DOHH2 (cell line): Measurements from ENCODE around the gene GRPEL2.

Source experiments
- EZH2phosphoT487 ChIP-seq: fragments of 200-600 bp; sonication (generic); IDR thresholded peaks from 2 replicates; pipeline ENCODE4 v1.6.1; 2017; ENCODE audit warnings: borderline replicate concordance, mild to moderate bottlenecking, antibody characterized with exemption, low read length, moderate library complexity, mixed read lengths
- TF ChIP-seq, protein P1 (sequence below): fragments of 200-600 bp; sonication (generic); IDR thresholded peaks from one replicate; pipeline ENCODE4 v1.5.1; 2014; ENCODE audit warnings: antibody characterized with exemption, mild to moderate bottlenecking, low read depth, low read length; ENCODE audit not compliant: poor library complexity, severe bottlenecking

DNA sequence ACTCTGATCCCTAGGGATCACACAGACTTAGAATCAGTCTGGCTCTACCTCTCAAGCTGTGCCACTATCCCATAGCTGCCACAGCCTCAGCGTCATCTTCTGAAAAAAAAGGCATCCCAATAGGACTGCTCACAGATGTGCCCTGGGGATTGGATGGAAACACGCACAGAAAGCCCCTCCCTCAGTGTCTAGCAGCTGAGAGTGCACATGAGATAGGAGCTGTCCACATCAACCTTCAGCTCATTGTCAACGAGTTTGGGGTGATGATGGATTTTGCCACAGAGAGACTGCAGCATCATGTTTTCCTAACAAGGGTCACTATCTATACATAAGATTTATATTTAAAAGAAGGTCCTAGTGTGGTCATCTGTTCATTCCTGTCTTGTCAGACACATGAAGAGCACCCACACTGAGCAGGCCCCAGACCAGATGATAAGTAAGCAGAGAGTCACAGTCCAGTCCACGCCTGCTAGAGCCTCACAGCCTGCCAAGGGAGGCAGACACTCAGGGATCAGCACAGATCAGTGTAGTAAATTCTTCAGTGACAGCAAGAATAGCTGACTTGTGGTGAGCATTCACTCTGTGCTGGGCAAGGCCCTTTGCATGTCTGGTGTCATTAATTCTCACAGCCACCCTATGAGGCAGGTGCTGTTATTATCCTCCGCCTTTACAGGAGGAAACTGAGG, 47.8 kb upstream of the GRPEL2 start:
- TF ChIP-seq, protein P1, sequence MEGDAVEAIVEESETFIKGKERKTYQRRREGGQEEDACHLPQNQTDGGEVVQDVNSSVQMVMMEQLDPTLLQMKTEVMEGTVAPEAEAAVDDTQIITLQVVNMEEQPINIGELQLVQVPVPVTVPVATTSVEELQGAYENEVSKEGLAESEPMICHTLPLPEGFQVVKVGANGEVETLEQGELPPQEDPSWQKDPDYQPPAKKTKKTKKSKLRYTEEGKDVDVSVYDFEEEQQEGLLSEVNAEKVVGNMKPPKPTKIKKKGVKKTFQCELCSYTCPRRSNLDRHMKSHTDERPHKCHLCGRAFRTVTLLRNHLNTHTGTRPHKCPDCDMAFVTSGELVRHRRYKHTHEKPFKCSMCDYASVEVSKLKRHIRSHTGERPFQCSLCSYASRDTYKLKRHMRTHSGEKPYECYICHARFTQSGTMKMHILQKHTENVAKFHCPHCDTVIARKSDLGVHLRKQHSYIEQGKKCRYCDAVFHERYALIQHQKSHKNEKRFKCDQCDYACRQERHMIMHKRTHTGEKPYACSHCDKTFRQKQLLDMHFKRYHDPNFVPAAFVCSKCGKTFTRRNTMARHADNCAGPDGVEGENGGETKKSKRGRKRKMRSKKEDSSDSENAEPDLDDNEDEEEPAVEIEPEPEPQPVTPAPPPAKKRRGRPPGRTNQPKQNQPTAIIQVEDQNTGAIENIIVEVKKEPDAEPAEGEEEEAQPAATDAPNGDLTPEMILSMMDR: no peak
- no peak for TF ChIP-seq EZH2phosphoT487
